Fibroblast of gingiva (primary cell): Measurements from ENCODE around the gene SIKE1.
"Not testable (repeated sequence)": the region's sequence is repeated elsewhere in the genome, so short reads cannot be mapped to it uniquely, and the experiment has no call there.

Experiments used
- DNase-seq: peaks from one replicate; pipeline ENCODE4 v3.0.0-alpha.2; 2011; ENCODE audit warnings: low read depth

SIKE1 gene

DNA sequence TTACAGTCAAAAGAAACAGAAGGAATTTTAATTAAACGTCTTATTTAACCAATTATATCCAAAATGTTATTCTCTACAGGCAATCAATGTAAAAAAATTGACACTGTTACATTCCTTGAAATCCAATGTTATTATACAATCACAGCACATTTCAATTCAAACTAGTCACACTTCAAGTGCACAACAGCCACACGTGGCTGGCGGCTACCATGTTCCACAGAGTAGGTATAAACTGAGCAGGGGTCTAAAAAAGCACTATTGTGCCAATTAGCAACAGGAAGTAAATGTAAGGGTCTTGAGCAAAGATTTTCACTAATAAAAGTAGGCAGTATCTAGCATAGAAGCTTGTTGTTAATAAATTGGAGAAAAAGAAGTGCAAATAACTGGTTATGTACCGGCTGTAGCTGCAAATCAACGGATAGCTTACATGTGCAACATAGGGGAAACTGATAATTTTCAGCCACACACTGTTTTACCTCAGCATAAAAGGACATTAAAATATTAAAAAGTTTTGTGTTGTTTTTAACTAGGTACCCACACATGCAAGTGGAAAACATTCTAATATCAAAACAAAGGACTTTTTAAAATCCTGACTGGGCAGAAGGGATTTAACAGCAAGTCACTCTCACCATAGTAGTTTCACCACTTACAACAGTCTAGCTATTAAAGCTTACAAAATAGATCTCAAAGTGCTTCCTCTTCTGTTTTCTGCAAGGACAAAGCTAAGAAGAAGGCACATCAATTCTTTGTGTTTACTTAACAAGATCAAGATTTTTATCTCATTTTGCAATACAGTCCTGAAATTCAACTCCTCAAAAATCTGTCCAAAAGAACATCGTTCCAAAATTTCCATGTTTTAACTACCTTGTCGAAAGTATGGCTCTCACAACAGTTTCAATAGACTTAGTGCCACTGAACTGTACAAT is 25.2 kb downstream of the SIKE1 start:
- peak; percentile 2 for DNase-seq

DNA sequence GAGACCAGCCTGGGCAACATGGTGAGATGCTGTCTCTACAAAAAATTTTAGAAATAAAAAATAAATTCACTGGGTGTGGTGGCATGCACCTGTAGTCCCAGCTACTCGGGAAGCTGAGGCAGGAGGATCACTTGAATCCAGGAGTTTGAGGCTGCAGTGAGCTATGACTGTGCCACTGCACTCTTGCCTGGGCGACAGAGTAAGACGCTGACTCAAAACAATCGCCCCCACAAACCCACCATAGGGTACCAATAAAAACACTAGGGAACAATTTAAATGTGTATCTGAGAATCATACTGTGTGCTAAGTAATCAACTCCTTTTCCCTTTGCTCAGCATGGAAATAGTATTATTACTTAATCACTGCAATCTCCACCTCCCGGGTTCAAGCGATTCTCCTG is 26.8 kb downstream of the SIKE1 start:
- DNase-seq = not testable (repeated sequence)

DNA sequence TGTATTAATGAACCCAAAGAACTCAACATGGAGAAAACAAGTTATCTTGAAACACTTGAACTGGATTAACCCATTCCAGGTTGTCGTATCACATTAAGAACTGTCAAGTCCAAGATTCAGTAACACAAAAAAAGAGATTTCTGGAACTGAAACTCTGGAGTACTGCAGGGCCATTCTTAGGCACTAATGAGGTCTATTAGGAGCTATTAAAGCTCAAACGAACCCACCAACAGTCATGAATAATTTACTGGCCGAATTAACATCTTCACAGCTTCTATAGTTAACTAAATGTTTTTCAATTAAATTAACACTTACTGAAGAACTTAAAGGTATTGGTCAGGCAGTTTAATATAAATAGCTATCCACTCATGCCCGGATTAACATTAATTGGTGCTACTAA is 27.3 kb downstream of the SIKE1 start:
- no peak for DNase-seq

DNA sequence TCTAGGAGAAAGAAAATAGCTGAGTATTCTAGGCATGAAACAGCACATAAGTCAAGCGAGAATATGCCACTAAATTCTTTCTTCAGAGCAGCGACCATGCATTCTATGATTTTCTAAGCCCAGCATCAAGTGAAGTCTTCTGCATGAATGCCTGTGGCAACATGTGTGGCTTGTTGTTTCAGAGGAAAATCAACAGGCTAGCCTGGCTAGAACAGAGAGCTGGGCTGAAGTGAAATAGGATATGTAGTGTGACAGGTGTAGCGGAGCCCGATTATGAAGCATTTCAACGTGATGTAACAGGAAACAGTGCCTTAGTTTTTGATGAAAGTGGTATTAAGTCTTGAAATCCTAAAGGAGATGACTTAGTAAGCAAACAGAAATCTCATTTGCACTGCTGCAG is 29.7 kb downstream of the SIKE1 start:
- no peak for DNase-seq

DNA sequence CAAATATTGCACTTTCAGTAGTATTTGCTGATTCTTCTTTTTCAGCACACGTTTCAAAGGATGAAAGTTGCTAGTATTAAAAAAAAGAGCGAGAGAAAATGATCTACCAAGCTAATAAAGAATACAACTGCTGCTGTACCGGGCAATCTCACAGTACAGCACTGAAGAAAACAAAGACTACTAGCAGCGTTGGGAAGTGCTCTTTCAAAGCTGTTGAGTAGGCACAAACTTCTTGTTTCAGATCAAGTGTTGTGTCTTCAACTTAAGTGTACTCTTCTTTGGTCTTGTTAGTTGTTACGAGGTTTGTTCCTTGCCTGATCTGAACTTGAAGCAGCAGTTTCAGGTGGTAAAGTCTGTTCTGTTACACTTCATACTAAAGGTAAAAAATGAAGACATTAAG is 30.6 kb downstream of the SIKE1 start:
- no peak for DNase-seq

DNA sequence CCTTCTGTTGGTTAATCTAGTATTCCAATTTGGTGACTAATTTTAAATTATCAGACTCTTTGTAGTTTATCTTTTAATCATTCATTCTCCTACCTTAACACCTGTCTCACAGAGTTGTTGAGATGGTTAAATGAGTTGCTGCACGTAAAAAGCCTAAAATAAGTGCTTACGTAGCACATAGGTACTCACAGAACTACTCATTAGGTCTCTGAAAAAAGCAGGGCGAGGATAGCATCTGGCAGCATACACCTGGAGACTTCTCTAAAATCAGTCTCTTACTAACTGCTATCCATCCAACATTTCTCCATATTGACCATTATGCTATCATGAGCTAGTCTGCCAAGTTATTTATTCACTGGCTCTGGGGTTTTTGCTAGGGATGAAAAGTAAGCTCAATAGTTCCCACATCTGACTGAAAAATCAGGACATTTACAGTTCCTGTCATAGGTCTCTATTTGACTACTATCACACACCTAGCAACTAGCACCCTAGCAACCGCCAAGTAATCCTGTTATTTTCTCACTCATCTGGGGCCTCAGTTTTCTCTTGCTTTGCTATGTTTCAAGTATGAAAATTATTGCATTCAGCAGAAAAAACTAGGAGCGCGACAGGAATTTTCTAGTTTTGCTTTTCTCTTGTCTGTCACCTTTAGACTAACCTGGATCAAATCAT is 33.9 kb downstream of the SIKE1 start:
- DNase-seq = no peak

DNA sequence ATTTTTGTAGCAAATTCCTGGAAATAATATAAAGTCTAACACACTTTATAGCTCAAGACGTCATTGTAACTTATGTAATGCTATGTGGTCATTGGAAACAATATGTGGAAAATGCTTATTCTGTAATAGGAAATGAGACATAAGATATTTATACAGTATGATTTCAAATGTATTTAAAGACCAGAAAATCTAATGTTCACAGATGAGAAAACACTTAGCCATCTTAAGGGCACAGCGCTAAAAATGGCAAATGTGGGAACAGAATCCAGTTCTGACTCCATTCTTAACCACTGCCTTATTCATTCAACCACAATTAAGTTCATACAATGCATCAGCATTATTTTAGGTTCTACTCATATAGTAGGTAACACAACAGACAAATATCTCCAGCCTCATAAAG is 35.2 kb downstream of the SIKE1 start:
- no peak for DNase-seq

DNA sequence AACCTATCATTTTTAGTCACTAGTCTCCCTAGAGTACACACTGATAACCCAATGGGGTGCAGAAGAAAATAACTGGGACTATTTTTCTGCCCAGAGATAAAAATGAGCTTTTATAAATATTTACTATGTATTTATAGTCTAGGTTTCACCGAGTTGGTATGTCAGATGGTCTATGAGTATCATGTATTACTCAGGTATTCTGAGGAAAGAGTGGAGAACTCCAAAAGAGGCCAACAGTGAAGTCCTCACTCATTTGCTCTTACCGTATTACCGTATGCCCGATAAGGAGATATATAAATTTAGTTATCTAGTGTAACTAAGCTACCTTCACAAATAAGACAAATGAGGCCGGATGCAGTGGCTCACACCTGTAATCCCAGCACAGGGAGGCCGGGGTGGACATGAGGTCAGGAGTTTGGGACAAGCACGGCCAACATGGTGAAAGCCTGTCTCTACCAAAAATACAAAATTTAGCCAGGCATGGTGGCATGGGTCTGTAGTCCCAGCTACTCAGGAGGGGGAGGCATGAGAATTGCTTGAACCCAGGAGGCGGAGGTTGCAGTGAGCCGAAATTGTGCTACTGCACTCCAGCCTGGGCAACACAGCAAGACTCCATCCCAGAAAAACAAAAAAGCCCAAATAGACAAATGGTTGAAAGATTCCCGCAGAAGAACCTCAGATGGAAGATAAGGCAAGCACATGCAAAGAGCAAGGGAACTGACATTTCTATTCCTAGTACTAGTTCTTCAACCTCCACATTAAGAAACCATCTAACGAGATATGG is 38.3 kb downstream of the SIKE1 start:
- no peak for DNase-seq

DNA sequence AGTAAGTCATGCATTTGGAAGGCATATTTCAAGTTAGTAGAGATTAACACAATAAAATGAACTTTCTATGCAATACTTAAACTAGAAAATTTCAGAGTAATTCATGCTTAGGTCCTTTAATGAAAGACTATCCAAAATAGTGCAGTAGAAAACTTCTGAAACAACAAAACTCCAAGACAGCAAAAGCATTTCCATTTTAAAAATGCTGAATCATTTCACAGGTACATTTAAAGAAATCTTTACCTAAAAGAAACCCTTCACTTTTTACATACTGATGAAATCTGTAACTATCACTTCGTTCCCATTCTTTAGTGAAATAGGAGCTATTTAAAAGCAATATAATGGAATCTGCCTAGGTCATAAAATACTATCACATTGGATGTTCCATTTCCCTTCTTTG is 40.2 kb downstream of the SIKE1 start:
- no peak for DNase-seq

DNA sequence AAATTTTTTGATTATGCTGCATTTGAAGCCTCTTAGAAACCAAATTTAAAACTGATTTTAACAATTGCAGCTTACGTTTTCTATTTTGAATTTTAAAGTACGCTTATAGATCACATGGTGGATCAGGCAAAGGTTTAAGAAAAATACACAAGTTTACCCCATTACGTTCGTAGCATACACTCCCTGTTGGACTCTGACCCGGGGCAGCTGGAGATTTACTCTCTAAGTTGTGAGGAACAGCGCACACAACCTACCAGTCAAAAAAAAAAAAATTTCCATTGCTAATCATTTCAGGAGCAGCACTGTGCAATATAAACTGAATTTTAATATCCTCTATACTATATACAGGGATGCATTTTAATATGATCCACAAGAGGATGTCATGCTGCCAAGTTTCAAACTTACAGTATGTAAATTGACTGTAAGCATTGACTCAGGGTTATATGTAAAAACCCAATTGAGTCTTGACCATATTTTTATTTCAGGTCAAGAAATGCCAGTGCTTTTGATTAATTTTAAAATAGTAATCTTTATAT is 43.1 kb downstream of the SIKE1 start:
- DNase-seq = no peak

DNA sequence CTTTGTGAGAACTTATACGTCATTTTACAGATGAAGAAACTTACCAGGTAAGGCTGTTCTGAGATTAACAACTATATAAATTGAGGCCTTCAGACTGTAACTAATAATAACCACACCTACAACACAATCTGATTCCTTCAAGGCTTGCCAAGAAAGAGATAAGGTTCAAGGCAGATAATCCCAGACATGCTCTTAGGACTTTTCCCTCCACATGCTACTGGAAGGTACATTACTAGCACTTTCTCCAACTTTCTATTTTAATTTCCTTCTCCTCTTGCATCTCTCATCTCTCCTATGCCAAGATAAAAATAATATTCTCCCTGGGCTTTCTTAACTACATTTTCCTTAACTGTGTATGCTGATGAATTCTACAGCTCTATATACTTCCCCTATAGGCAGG is 45.0 kb downstream of the SIKE1 start:
- DNase-seq = no peak

DNA sequence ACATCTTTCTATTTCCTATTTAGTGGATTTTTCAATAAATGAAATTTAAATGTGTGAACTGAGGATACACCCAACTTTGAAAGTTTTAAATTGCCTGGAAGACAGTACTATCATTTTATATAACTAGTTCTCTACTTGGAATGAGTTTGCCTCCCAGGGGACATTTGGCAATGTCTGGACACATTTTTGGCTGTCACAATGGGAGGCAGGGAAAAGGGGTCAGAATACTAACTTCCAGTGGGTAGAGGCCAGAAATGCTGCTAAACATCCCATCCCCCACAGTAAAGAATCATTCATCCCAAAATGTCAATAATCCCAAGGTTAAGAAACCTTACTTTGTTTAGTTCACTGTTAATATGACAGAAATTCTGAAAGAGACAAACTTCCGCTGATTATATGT is 50.7 kb downstream of the SIKE1 start:
- peak; percentile 15 for DNase-seq

DNA sequence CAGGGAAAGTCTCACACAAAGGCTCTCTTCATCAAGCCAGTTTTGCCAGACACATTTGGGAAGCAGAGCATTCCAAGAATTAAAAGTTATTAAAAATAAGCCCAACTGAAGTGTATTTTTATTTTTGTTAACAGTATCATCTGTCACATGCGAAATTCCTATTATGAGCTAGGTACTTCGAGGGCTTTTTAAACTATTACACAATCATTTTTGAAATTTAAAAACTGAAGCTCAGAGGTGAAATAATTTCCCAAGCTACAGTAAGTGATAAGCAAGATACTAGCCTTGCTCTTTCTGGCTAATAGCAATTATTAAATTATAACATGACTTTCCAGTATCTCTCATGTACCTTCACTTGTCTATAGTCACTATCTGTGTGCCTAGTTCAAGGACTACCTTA is 51.9 kb downstream of the SIKE1 start:
- no peak for DNase-seq

DNA sequence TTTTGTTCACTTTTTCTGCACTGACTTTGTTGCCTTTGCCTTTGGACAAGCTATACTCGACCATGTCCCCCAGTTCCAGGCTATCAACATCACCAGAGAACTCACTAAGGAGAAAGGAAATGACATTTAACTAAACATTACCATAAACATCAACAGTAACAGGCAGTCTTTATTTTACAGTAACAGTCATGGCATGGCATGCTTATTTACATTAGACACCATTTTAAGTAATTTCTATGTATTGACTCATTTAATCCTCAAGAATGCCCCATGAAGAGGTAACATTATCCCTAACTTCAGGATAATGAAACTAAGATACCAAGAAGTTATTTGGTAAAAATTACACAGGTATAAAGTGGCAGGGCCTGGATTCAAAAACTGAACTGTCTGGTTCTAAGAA is 55.3 kb downstream of the SIKE1 start:
- DNase-seq = no peak

DNA sequence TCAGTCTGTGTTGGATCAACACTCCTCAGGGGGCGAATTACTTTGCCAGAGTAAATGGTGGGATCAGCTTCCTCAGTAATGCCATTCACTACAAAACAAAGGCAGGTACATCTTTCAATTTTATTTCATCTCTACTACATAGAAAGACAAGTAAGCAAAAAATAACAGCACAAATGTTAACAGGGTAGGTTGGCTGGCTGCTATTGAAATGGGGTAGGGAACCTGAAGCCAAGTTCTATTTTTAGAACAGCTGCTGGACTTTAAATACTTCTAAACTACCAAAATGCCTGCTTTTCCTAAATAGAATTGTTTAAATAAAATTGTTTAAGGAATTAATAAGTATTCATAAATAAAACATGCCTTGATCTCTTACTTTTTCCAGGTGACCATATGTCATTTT is 56.6 kb downstream of the SIKE1 start:
- DNase-seq = no peak

DNA sequence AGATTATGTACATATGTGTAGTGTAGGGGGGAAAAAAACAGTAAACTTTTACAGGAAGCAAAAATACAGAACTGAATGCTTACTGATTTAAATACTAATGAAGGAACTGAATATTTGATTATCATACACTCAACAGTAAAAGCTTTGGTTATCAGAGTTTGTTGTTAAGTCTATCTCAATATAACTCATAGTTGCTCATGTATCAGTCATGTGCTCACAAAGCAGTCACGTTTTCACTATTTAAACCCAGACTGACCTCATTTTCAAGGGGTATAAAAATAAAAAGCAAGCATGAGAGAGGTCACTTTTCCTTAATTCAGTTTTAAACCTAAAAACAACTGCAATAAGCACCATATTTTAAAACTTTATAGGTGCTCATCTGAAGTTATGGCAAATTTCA is 57.0 kb downstream of the SIKE1 start:
- DNase-seq = no peak

DNA sequence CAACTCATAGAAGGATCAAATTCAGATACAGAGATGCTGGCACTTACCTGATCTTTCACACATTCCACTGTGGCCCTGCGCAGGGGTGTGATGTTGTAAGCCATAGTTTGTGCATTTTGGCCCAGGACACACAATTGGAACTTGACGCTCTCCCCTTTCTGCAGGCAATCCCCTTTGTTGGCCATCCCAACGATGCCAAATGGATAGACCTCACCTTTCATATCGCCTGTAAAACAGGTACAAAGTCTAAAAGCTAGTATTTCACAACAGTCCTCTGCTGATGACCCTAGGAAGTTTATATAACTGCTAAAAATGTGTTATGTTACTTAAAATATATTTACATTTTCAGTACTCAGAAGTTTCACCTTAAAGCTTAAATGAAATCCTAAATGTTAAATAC is 60.0 kb downstream of the SIKE1 start:
- no peak for DNase-seq
